Stimulated activated CD8-positive, alpha-beta memory T cell treated with anti-CD3 and anti-CD28 coated beads, Interleukin-12 subunit alpha, Interleukin-12 subunit beta, amount 100 ng/mL, for 1 hour (primary cell): ENCODE results near the gene TMEM135.
"Not testable (repeated sequence)": the region's sequence is repeated elsewhere in the genome, so short reads cannot be mapped to it uniquely, and the experiment has no call there.

ENCODE experiments used
- DNase-seq: peaks from one replicate; pipeline ENCODE4 v3.0.0-alpha.2; 2020; ENCODE audit warnings: low read depth

The TMEM135 gene

GRCh38 chr11:87258171-87258833 lies 220.6 kb downstream of the TMEM135 start:
- no peak for DNase-seq

GRCh38 chr11:87259736-87260135 lies 222.0 kb downstream of the TMEM135 start:
- DNase-seq: no peak

GRCh38 chr11:87260811-87261210 lies 223.1 kb downstream of the TMEM135 start:
- no peak for DNase-seq

GRCh38 chr11:87263264-87263838 lies 225.6 kb downstream of the TMEM135 start:
- DNase-seq: no peak

- no peak for DNase-seq
These were observed 226.2 kb downstream of the TMEM135 start for GRCh38 chr11:87263979-87264378.

- DNase-seq: no peak
These were observed 227.4 kb downstream of the TMEM135 start for GRCh38 chr11:87265132-87265531.

GRCh38 chr11:87265979-87266378 lies 228.2 kb downstream of the TMEM135 start:
- no peak for DNase-seq

- DNase-seq: no peak
These were observed 229.0 kb downstream of the TMEM135 start for GRCh38 chr11:87266751-87267150.

GRCh38 chr11:87271951-87272350 lies 234.2 kb downstream of the TMEM135 start:
- DNase-seq: not testable (repeated sequence)

- no peak for DNase-seq
These were observed 237.4 kb downstream of the TMEM135 start for GRCh38 chr11:87275176-87275575.

GRCh38 chr11:87280143-87280542 lies 242.4 kb downstream of the TMEM135 start:
- DNase-seq: no peak

GRCh38 chr11:87281496-87281895 lies 243.8 kb downstream of the TMEM135 start:
- DNase-seq: no peak

- DNase-seq: no peak
These were observed 246.6 kb downstream of the TMEM135 start for GRCh38 chr11:87284306-87284705.

GRCh38 chr11:87285674-87286073 lies 247.9 kb downstream of the TMEM135 start:
- DNase-seq: not testable (repeated sequence)

GRCh38 chr11:87286338-87286737 lies 248.6 kb downstream of the TMEM135 start:
- no peak for DNase-seq

- DNase-seq: no peak
These were observed 252.7 kb downstream of the TMEM135 start for GRCh38 chr11:87290304-87290922.

GRCh38 chr11:87292598-87292997 lies 254.9 kb downstream of the TMEM135 start:
- DNase-seq: no peak

- no peak for DNase-seq
These were observed 257.5 kb downstream of the TMEM135 start for GRCh38 chr11:87295237-87295636.

GRCh38 chr11:87296627-87297026 lies 258.9 kb downstream of the TMEM135 start:
- no peak for DNase-seq

- no peak for DNase-seq
These were observed 260.4 kb downstream of the TMEM135 start for GRCh38 chr11:87298155-87298554.

- DNase-seq: no peak
These were observed 261.3 kb downstream of the TMEM135 start for GRCh38 chr11:87299041-87299481.

GRCh38 chr11:87300640-87301380 lies 263.1 kb downstream of the TMEM135 start:
- DNase-seq: no peak
